ENCODE data around the gene KCNH4.
A peak's percentile ranks its signal among the peaks of the same experiment; 100 is the strongest.
"Not testable (repeated sequence)": the region's sequence is repeated elsewhere in the genome, so short reads cannot be mapped to it uniquely, and the experiment has no call there.

The KCNH4 gene

DNA sequence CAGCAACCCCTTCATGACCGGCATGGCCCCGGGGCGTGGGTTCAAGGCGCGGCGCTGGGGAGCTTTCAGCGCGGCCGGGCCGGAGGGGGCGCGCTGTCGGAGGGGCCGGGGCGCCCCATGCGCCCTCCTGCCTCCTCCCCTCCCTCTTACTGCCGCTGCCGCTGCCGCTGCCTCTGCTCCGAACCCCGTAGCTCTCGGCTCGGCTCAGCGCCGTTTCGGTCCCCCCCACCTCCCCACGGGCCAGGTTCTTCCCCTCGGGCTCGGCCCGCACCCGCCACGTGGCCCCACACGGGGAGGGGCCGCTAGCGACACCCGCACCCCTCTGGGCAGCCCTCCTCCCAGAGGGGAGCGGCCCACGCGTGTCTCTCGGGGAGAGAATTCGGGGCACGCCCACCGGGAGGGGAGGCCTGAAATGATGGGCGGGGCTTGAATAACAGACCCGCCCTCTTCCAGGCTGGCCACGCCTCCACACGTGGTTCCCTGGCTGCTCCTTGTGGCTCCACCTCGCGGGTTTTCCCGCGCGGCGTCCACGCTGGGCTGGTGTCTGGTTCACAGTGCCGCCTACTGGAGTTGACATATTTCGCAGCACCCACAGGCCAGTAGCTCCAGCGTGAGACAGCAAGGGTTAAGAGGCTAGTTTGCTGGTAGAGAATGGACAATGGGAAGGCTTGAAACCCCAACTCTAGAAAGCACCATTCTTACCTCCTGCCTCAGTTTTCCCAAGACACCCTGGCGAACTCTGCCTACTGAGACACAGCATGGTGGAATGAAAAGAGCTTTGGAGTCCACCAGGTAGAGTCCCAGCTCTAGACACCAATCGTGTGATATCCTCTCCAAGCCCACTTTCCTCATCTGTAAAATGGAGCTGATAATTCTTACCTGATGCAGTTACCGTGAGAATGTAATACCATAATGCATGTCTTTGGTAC, at the start of gene KCNH4:
Gene KCNH4 (minus strand): TSS at position 221 of the 929 bp plus-strand sequence. CDS start 197 bp downstream, at position 24.
- H3K4me3 Mint-ChIP-seq = peak within 1 kb of the TSS; percentile 63
- peaks cover 5% of the 10 kb centered on the region for H3K36me3 Mint-ChIP-seq (ENCODE audit: low read depth)
- H3K27me3 Mint-ChIP-seq (ENCODE audit: low read depth) = peaks cover 28% of the 10 kb centered on the region
- H3K4me1 Mint-ChIP-seq (ENCODE audit: low read depth) = peaks cover 45% of the 10 kb centered on the region
- no peak within 1 kb of the TSS for H3K27ac Mint-ChIP-seq
- H3K9me3 Mint-ChIP-seq = no peaks in the 10 kb centered on the region

DNA sequence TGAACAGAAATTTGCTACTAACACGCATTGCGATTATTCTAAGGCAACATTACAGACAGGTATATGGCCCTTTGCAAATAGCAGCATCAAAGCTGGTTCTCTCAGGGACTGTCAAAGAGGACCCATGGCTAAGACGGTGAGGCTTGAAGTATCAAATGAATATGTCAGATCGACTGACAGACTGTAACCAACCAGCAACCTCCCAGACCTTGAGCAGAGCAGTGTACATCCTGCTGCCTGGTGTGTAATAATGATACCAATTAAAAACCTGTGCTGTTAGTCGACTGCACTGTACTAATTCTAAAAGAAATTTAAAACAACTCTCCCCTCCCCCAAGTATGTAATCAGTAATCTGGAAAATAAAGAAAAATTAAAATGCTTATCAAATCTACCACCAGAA, 49.3 kb upstream of the KCNH4 start:
- H3K36me3 Mint-ChIP-seq (ENCODE audit: low read depth) = peaks cover 8% of the 10 kb centered on the region
- peaks cover 11% of the 10 kb centered on the region for H3K4me1 Mint-ChIP-seq (ENCODE audit: low read depth)
- no peak overlapping the region for H3K4me3 Mint-ChIP-seq
- no peaks in the 10 kb centered on the region for H3K9me3 Mint-ChIP-seq
- no peaks in the 10 kb centered on the region for H3K27me3 Mint-ChIP-seq (ENCODE audit: low read depth)
- H3K27ac Mint-ChIP-seq = peak overlapping the region; percentile 27

DNA sequence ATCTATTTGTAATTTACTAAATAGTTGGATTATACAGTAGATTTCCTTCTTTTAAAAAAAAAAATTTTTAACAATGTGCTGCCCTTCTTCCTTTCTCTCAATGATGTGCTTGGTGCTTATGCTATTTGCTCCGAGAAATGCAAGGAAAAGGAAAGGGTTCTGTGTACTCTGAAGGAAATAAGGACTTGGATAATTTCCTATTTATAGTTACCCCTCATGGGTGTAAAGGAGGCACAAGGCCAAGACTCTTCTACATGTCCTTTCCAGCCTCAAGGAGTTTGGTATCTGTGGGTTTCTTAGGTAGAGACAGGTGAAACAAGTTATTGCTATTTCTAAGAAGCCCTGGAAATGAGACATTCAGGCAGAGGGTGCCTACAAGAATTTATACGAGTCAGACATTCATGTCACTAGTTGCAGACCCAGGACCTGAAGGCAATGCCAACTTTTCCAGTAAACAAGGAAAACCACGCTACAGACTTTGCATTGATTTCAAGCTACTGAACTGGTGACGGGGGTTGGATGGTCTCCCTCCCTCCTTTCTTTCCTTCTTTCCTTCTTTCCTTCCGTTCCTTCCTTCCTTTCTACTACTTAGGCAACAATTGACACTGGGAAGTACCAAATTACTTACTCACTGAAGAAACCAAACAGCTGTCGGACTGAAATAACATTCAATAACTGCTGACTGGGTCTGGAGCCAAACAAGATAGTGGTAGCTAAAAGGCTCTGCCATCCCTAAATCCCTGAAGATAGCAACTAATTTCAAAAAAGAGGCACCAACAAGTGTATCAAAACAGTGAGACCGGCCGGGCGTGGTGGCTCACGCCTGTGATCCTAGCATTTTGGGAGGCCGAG, 47.1 kb upstream of the KCNH4 start:
- Mint-ChIP-seq H3K9me3 (no peaks in the 10 kb centered on the region), H3K27me3 (ENCODE audit: low read depth) (no peaks in the 10 kb centered on the region), H3K27ac (no peak overlapping the region), H3K36me3 (ENCODE audit: low read depth) (peaks cover 16% of the 10 kb centered on the region), H3K4me3 (no peak overlapping the region), H3K4me1 (ENCODE audit: low read depth) (peaks cover 8% of the 10 kb centered on the region)

GRCh38 chr17:42225646-42226045, 44.7 kb upstream of the KCNH4 start:
- peaks cover 12% of the 10 kb centered on the region for H3K4me1 Mint-ChIP-seq (ENCODE audit: low read depth)
- no peaks in the 10 kb centered on the region for H3K9me3 Mint-ChIP-seq
- H3K36me3 Mint-ChIP-seq (ENCODE audit: low read depth) = peaks cover 21% of the 10 kb centered on the region

DNA sequence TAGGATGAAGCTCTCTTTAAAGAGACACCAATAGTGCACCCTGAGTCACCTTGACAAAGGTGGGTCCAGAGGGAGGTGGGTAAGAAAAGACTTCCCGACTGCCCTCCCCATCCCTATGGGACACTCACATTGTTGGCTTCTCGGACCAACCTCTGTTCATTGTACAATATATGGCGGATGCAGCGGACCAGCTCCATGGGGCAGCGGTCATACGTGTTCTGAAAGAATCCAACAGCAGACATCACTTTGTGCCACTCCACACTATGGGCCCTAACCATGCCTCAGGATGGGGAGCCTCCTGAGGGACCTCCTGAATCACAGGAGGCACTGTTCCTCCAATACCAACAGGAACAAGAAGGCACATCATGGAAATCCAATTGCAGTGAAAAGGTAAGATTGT, 43.7 kb upstream of the KCNH4 start:
- Mint-ChIP-seq H3K4me3 (no peak overlapping the region), H3K27ac (peak overlapping the region; percentile 7), H3K4me1 (ENCODE audit: low read depth) (peaks cover 7% of the 10 kb centered on the region), H3K36me3 (ENCODE audit: low read depth) (peaks cover 21% of the 10 kb centered on the region), H3K9me3 (no peaks in the 10 kb centered on the region), H3K27me3 (ENCODE audit: low read depth) (no peaks in the 10 kb centered on the region)

More at GRCh38 chr17:42225646-42226045, 44.7 kb upstream of the KCNH4 start:
- Mint-ChIP-seq H3K4me3 (no peak overlapping the region), H3K27ac (no peak overlapping the region), H3K27me3 (ENCODE audit: low read depth) (no peaks in the 10 kb centered on the region)

DNA sequence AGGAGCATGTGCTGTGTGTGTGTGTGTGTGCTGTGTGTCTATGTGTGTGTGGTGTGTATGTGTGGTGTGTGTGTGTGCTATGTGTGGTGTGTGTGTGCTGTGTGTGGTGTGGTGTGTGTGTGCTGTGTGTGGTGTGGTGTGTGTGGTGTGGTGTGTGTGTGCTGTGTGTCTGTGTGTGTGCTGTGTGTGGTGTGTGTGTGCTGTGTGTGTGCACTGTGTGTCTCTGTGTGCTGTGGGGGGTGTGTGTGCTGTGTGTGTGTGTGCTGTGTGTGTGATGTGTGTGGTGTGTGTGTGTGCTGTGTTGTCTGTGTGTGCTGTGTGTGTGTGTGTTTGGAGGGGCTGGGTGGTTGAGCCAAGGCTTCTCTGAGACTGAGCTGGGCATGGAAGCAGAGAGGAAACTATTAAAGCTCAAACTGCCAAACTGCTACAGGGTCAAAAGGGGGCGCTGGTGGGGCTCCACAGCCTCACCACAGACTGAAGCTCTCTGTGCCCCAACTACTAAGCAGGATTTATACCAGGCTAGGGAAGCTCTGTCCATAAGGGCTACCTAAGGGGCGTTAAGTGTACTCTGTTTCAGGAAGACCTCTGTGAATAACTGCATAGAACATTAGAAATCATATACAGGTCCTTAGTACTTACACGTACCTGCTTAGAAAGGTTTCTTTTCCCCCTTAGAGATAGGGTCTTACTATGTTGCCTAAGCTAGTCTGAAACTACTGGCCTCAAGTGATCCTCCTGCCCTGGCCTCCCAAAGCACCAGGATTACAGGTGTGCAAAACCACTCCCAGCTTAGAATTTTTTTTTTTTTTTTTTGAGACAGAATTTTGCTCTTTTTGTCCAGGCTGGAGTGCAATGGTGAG, 41.2 kb upstream of the KCNH4 start:
- Mint-ChIP-seq H3K4me3 (no peak overlapping the region), H3K27me3 (ENCODE audit: low read depth) (no peaks in the 10 kb centered on the region), H3K9me3 (no peaks in the 10 kb centered on the region), H3K36me3 (ENCODE audit: low read depth) (peaks cover 29% of the 10 kb centered on the region), H3K27ac (peak overlapping the region; percentile 47), H3K4me1 (ENCODE audit: low read depth) (peaks cover 4% of the 10 kb centered on the region)

- H3K36me3 Mint-ChIP-seq (ENCODE audit: low read depth) = peaks cover 32% of the 10 kb centered on the region
- H3K27ac Mint-ChIP-seq; H3K4me1 Mint-ChIP-seq (ENCODE audit: low read depth); H3K9me3 Mint-ChIP-seq; H3K27me3 Mint-ChIP-seq (ENCODE audit: low read depth); H3K4me3 Mint-ChIP-seq: not testable (repeated sequence)
Observed at GRCh38 chr17:42219280-42219679, 38.3 kb upstream of the KCNH4 start.

GRCh38 chr17:42214156-42214555, 33.2 kb upstream of the KCNH4 start:
- H3K27ac Mint-ChIP-seq = no peak overlapping the region
- H3K9me3 Mint-ChIP-seq = no peaks in the 10 kb centered on the region
- H3K27me3 Mint-ChIP-seq (ENCODE audit: low read depth) = no peaks in the 10 kb centered on the region
- H3K4me3 Mint-ChIP-seq = no peak overlapping the region
- peaks cover 39% of the 10 kb centered on the region for H3K36me3 Mint-ChIP-seq (ENCODE audit: low read depth)
- no peaks in the 10 kb centered on the region for H3K4me1 Mint-ChIP-seq (ENCODE audit: low read depth)

GRCh38 chr17:42212382-42212781, 31.4 kb upstream of the KCNH4 start:
- no peaks in the 10 kb centered on the region for H3K27me3 Mint-ChIP-seq (ENCODE audit: low read depth)
- H3K27ac Mint-ChIP-seq = no peak overlapping the region
- H3K36me3 Mint-ChIP-seq (ENCODE audit: low read depth) = peaks cover 34% of the 10 kb centered on the region
- no peak overlapping the region for H3K4me3 Mint-ChIP-seq
- H3K4me1 Mint-ChIP-seq (ENCODE audit: low read depth) = peaks cover under 1% of the 10 kb centered on the region
- H3K9me3 Mint-ChIP-seq = no peaks in the 10 kb centered on the region

GRCh38 chr17:42211921-42212341, 31.0 kb upstream of the KCNH4 start:
- peaks cover 32% of the 10 kb centered on the region for H3K36me3 Mint-ChIP-seq (ENCODE audit: low read depth)
- not testable (repeated sequence) for H3K27ac Mint-ChIP-seq; H3K9me3 Mint-ChIP-seq; H3K4me3 Mint-ChIP-seq; H3K27me3 Mint-ChIP-seq (ENCODE audit: low read depth); H3K4me1 Mint-ChIP-seq (ENCODE audit: low read depth)

DNA sequence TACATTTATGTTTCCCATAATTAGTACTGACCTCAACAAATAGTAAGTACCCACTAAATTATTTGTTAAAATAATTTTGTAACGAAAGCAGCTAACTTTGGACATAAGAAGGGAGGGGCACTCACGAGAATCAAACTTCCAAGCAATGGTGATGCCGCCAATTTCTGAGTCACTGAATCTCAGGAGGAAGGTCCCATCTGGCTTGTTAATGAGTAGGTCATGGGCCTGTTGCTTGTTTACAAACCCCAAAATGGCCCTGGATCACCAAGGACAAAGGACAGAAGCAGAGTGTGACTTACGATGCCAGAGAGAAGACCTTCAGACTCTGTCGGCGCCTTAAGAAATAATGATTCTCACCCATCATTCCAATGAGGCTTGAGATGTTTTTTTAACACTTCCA, 29.1 kb upstream of the KCNH4 start:
- Mint-ChIP-seq H3K4me3 (no peak overlapping the region), H3K9me3 (no peaks in the 10 kb centered on the region), H3K4me1 (ENCODE audit: low read depth) (peaks cover 3% of the 10 kb centered on the region), H3K36me3 (ENCODE audit: low read depth) (peaks cover 32% of the 10 kb centered on the region), H3K27ac (no peak overlapping the region), H3K27me3 (ENCODE audit: low read depth) (no peaks in the 10 kb centered on the region)

DNA sequence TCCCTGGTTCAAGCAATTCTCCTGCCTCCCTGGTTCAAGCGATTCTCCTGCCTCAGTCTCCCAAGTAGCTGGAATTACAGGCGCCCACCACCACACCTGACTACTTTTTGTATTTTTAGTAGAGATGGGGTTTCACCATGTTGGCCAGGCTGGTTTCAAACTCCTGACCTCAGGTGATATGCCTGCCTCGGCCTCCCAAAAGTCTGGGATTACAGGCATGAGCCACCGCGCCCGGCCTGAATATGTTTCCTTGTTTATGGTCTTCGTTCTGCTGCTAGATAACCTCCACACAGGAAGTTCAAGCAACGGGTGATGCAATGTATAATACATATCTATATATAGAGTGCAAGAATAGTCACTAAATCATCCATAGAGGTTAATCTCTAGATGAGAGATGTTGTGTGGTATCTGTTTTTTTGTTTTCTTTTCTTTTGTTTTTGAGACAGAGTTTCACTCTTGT, 25.2 kb upstream of the KCNH4 start:
- H3K27ac Mint-ChIP-seq; H3K9me3 Mint-ChIP-seq; H3K27me3 Mint-ChIP-seq (ENCODE audit: low read depth); H3K4me1 Mint-ChIP-seq (ENCODE audit: low read depth); H3K4me3 Mint-ChIP-seq: not testable (repeated sequence)
- peaks cover 40% of the 10 kb centered on the region for H3K36me3 Mint-ChIP-seq (ENCODE audit: low read depth)

DNA sequence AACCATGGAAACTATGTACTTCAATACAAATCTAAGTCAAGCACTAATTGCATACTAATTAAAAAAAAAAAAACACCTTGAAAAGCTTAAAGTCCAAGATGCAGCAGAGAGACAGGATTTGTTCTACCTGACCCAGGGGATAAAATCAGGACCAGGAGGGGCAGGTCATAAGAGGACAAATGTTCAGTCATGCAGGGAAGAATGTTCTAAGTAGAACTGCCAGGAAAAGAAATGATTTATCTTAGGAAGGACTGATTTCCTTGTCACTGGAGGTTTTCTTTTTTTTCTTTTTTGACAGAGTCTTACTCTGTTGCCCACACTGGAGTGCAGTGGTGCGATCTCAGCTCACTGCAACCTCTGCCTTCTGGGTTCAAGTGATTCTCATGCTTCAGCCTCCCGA, 22.4 kb upstream of the KCNH4 start:
- H3K27ac Mint-ChIP-seq = no peak overlapping the region

DNA sequence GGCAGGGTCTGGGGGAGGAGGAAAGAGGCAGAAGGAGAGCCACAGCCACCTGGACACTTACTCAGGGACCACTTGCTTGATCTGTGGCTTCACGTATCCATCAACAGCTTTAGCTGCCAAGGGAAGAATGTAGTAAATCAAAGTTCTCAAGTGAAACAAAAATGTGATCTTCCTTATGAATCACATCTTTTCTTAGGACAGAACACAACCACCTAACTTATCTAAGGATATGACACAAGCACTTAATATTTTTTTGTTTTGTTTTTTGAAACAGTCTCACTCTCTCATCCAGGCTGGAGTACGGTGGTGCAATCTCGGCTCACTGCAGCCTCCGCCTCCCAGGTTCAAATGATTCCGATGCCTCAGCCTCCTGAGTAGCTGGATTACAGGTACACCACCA, 21.8 kb upstream of the KCNH4 start:
- H3K27ac Mint-ChIP-seq = no peak overlapping the region
- H3K4me3 Mint-ChIP-seq = no peak overlapping the region
- H3K4me1 Mint-ChIP-seq (ENCODE audit: low read depth) = peaks cover 3% of the 10 kb centered on the region
- H3K27me3 Mint-ChIP-seq (ENCODE audit: low read depth) = no peaks in the 10 kb centered on the region
- H3K9me3 Mint-ChIP-seq = no peaks in the 10 kb centered on the region
- H3K36me3 Mint-ChIP-seq (ENCODE audit: low read depth) = peaks cover 41% of the 10 kb centered on the region

More for the DNA sequence above, 22.4 kb upstream of the KCNH4 start:
- Mint-ChIP-seq H3K4me3 (no peak overlapping the region), H3K4me1 (ENCODE audit: low read depth) (peaks cover 3% of the 10 kb centered on the region), H3K9me3 (no peaks in the 10 kb centered on the region), H3K27me3 (ENCODE audit: low read depth) (no peaks in the 10 kb centered on the region), H3K36me3 (ENCODE audit: low read depth) (peaks cover 41% of the 10 kb centered on the region)
